ENCODE data around the gene SYK.

DNA sequence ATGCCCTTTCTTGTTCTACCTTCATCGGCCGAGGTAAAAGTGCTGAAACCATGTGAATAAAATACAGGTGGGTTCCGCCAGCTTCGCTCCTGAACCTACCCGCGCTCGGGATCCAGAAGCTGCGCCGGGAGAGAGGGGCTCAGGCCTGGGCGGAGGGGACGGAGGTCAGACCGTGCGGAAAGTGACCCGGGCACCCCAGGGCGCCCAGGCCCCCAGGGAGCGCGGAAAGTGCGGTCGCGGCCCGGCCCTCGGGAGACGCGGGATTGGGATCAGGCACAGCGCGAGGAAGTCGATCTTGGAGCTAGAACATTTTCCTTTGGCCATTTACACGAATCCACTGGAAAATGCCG, 329 bp downstream of the SYK start:
- TF ChIP-seq ZNF623 (tag by site-specific recombination; IDR thresholded peaks at IDR 0.05) (no peak), ZNF335 (tag by site-specific recombination; conservative IDR thresholded peaks at IDR 0.05) (peak; percentile 89), HOXA7 (CRISPR knock-in tag; IDR thresholded peaks at IDR 0.05; ENCODE audit: borderline replicate concordance) (no peak), YY1 (tag by site-specific recombination; IDR thresholded peaks at IDR 0.05) (no peak)
- TF ChIP-seq, protein P1, sequence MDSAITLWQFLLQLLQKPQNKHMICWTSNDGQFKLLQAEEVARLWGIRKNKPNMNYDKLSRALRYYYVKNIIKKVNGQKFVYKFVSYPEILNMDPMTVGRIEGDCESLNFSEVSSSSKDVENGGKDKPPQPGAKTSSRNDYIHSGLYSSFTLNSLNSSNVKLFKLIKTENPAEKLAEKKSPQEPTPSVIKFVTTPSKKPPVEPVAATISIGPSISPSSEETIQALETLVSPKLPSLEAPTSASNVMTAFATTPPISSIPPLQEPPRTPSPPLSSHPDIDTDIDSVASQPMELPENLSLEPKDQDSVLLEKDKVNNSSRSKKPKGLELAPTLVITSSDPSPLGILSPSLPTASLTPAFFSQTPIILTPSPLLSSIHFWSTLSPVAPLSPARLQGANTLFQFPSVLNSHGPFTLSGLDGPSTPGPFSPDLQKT (IDR thresholded peaks at IDR 0.05; ENCODE audit: borderline replicate concordance, low read depth, low read length): no peak
- TF ChIP-seq, protein P2, sequence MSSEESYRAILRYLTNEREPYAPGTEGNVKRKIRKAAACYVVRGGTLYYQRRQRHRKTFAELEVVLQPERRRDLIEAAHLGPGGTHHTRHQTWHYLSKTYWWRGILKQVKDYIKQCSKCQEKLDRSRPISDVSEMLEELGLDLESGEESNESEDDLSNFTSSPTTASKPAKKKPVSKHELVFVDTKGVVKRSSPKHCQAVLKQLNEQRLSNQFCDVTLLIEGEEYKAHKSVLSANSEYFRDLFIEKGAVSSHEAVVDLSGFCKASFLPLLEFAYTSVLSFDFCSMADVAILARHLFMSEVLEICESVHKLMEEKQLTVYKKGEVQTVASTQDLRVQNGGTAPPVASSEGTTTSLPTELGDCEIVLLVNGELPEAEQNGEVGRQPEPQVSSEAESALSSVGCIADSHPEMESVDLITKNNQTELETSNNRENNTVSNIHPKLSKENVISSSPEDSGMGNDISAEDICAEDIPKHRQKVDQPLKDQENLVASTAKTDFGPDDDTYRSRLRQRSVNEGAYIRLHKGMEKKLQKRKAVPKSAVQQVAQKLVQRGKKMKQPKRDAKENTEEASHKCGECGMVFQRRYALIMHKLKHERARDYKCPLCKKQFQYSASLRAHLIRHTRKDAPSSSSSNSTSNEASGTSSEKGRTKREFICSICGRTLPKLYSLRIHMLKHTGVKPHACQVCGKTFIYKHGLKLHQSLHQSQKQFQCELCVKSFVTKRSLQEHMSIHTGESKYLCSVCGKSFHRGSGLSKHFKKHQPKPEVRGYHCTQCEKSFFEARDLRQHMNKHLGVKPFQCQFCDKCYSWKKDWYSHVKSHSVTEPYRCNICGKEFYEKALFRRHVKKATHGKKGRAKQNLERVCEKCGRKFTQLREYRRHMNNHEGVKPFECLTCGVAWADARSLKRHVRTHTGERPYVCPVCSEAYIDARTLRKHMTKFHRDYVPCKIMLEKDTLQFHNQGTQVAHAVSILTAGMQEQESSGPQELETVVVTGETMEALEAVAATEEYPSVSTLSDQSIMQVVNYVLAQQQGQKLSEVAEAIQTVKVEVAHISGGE (tag by site-specific recombination; conservative IDR thresholded peaks at IDR 0.05; ENCODE audit: low read depth): no peak
- TF ChIP-seq, protein P3, sequence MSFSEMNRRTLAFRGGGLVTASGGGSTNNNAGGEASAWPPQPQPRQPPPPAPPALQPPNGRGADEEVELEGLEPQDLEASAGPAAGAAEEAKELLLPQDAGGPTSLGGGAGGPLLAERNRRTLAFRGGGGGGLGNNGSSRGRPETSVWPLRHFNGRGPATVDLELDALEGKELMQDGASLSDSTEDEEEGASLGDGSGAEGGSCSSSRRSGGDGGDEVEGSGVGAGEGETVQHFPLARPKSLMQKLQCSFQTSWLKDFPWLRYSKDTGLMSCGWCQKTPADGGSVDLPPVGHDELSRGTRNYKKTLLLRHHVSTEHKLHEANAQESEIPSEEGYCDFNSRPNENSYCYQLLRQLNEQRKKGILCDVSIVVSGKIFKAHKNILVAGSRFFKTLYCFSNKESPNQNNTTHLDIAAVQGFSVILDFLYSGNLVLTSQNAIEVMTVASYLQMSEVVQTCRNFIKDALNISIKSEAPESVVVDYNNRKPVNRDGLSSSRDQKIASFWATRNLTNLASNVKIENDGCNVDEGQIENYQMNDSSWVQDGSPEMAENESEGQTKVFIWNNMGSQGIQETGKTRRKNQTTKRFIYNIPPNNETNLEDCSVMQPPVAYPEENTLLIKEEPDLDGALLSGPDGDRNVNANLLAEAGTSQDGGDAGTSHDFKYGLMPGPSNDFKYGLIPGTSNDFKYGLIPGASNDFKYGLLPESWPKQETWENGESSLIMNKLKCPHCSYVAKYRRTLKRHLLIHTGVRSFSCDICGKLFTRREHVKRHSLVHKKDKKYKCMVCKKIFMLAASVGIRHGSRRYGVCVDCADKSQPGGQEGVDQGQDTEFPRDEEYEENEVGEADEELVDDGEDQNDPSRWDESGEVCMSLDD (tag by site-specific recombination; IDR thresholded peaks at IDR 0.05): 0 out of 2 replicates have a peak, but pooled peaks have one; percentile 40
- TF ChIP-seq, protein P4, sequence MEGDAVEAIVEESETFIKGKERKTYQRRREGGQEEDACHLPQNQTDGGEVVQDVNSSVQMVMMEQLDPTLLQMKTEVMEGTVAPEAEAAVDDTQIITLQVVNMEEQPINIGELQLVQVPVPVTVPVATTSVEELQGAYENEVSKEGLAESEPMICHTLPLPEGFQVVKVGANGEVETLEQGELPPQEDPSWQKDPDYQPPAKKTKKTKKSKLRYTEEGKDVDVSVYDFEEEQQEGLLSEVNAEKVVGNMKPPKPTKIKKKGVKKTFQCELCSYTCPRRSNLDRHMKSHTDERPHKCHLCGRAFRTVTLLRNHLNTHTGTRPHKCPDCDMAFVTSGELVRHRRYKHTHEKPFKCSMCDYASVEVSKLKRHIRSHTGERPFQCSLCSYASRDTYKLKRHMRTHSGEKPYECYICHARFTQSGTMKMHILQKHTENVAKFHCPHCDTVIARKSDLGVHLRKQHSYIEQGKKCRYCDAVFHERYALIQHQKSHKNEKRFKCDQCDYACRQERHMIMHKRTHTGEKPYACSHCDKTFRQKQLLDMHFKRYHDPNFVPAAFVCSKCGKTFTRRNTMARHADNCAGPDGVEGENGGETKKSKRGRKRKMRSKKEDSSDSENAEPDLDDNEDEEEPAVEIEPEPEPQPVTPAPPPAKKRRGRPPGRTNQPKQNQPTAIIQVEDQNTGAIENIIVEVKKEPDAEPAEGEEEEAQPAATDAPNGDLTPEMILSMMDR (tag by site-specific recombination; IDR thresholded peaks at IDR 0.05): no peak

Measured in HEK293 (cell line).